Placental epithelial cell (primary cell): ENCODE measurements around the gene CNOT1. TPM values are rescaled to one million over a fixed set of nuclear protein-coding genes. Genes with fewer than 3 reads are reported as not detected.

Source experiments
- small RNA-seq: library from RNA; depleted of rRNA; stranded (forward); fragments of <200 nt; gene quantifications from one replicate; pipeline ENCODE3, GENCODE V24; 2012
- total RNA-seq: library from RNA; depleted of rRNA; stranded (reverse); fragments of >200 nt; gene quantifications from 2 replicates; pipeline ENCODE4 v1.2.3, GENCODE V29; 2012

CNOT1 gene
- total RNA-seq = 135 and 146 TPM in 2 replicates

DNA sequence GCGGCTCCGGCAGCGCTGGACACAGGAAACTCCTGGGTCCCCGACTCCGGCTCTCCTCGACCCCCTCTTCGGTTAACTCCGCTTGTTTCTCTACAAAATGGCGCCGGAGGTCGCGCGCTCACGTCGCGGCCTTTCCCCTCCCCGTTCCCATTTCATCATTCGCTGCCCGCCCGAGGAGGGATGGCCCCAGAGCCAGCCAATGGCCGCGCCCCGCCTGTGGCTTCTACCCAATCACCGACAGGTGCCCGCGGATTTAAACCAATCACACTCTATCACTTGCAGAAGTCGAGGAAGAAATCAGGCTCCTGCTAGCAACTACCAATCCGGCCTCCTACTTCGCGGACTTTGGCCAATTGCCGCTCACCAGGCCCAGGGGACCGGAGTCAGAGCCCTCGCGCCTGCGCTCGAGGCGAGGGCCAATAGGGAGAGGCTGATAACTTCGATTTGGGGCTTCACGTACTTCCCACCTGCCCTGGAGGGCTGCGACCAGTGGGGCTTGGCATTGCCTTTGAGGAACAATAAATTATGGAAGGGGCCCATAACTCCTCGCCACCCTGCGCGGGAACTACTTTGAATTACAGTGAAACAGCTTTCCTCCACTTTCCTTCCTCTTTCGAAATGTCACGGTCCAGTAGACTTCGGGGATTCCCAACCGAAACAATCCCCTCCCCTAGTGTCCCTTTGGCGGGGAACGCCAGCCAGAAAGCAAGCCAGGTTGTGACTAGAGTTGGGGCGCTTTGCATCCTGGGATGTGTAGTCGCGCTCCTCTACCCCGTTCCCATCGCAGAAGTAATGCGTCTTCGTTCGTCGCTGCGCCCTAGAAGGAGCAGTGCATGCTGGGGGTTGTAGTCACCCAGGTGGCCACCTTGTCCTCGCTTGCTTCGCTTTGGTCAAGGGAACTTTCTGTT is at the start of gene CNOT1:
Gene CNOT1, minus strand, starts transcription at position 94 of the 908 bp plus-strand sequence. CDS start 30,489 bp downstream, outside the sequence.

DNA sequence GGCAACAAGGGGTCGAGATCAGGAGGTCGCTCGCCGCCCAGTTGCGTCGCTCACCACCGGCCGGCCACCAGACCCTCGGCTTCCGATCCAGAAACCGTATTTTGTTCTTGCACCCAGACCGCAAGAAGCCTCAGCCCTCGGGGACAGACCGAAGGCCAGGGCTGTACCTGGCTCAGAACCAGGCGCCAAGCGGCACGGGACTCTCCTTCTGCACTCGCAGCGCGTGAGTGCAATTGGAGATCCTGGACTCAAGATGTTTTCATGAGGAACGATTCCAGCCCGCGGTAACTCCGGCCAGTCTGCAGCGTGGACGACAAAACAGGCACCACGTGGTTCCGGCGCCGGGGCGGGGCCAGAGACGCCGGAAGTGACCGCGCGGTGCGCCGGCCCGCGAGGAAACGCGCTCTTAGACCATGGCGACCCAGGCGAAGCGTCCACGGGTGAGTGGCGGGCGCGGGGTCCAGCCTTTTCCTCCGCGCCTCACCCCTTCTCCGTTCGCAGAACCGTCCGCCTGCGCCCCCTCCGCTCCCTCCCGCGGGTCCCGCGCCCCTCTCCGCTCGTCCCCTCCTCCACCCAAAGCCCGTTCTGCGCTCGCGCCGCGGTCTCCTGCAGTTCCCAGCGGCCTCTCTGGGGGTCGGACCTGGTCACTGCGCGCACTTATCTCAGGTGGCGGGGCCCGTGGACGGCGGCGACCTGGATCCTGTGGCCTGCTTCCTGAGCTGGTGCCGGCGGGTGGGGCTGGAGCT is 114.3 kb downstream of the CNOT1 start, which contains the start of gene SETD6:
Gene SETD6, plus strand, starts transcription at position 393 of the 746 bp plus-strand sequence. Its CDS starts 21 bp downstream, at position 414.

DNA sequence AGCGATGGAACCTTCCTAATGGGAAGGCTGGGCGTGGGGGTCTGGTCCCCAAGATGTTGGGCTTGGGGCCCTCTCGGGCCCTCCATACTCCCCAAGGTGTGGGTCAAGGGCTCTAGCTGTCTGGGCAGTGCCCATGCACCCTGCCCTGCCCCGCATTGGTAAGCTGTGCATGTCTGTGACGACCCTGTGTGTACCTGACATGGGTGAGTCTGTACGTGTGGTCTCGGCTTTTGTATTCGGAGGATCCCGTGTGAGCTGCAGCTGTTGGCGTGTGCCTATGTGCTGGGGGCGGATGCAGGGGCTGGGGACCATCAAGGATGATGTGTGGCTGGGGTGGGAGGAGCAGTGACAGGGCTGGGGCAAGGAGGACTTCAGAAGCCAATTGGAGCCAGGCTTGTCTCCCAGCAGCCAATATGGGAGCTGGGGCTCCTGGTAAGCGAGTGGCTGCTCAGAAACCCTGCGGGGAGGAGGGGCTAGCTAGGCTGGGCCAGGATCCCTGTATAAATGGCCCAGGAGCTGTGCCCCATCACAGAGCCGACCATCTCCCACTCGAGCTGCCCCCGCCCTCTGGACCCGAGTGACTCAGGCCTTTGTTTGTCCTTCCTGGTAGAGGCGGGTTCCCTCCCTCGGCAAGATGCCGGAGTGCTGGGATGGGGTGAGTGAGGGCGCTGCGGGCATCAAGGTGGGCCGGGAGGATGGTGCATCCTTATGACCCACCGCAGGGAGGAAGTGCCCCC is 129.8 kb downstream of the CNOT1 start, which contains the start of gene NDRG4:
Gene NDRG4, plus strand, starts transcription at position 529 of the 737 bp plus-strand sequence. Its CDS starts 106 bp downstream, at position 635.

Small RNA genes within 50 kb of the gene (small RNA-seq; reads per million reads assigned to genes)
- gene RNU6-103P (not detected), gene SNORA46 (606 reads per million, percentile 99 among the genes with 10 or more reads in this experiment), gene SNORA50A (not detected)

Other genes starting within 250 kb of the CNOT1 start
- gene GINS3, start 237.4 kb downstream of the CNOT1 start, total RNA-seq = 1.4 and 2.4 TPM in 2 replicates
- 4.9 and 12.6 TPM in 2 replicates for gene NDRG4, start 129.7 kb downstream of the CNOT1 start, total RNA-seq
- 9.1 and 11.8 TPM in 2 replicates for gene SETD6, start 114.3 kb downstream of the CNOT1 start, total RNA-seq
- gene SLC38A7, start 54.9 kb upstream of the CNOT1 start, total RNA-seq = 24.3 and 25.9 TPM in 2 replicates
- gene GOT2, start 104.5 kb upstream of the CNOT1 start, total RNA-seq = 19.6 and 53.9 TPM in 2 replicates